ENCODE measurements around the gene DNAJC5. TPM values are rescaled to one million over a fixed set of nuclear protein-coding genes. Genes with fewer than 3 reads are reported as not detected.
A peak's percentile ranks its signal among the peaks of the same experiment; 100 is the strongest.
"Not testable (repeated sequence)": the region's sequence is repeated elsewhere in the genome, so short reads cannot be mapped to it uniquely, and the experiment has no call there.

The DNAJC5 gene
- polyA plus RNA-seq, 1 donor, result 32.6 TPM

DNA sequence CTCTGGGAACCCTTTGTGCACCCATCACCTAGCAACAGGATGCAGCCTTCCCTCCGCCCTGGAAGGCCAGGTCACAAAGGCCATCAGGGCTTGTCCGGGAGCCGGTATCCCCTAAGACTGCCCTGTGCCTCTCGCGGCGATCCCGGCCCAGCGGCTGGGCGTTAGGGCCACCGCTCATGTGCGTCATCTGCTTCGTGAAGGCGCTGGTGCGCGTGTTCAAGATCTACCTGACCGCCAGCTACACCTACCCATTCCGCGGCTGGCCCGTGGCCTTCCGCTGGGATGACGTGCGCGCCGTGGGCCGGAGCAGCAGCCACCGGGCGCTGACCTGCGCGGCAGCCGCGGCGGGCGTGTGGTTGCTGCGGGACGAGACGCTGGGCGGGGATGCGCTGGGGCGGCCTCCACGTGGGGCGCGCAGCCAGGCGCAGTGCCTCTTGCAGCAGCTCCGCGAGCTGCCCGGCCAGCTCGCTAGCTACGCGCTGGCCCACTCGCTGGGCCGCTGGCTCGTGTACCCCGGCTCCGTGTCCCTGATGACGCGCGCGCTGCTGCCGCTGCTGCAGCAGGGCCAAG is 33.5 kb upstream of the DNAJC5 start, which contains the start of gene ABHD16B:
TSS of gene ABHD16B (plus strand) at position 134 of the 570 bp plus-strand sequence. CDS start at position 177, 43 bp downstream.
- DNase-seq (ENCODE audit: low read depth), result no peak

DNA sequence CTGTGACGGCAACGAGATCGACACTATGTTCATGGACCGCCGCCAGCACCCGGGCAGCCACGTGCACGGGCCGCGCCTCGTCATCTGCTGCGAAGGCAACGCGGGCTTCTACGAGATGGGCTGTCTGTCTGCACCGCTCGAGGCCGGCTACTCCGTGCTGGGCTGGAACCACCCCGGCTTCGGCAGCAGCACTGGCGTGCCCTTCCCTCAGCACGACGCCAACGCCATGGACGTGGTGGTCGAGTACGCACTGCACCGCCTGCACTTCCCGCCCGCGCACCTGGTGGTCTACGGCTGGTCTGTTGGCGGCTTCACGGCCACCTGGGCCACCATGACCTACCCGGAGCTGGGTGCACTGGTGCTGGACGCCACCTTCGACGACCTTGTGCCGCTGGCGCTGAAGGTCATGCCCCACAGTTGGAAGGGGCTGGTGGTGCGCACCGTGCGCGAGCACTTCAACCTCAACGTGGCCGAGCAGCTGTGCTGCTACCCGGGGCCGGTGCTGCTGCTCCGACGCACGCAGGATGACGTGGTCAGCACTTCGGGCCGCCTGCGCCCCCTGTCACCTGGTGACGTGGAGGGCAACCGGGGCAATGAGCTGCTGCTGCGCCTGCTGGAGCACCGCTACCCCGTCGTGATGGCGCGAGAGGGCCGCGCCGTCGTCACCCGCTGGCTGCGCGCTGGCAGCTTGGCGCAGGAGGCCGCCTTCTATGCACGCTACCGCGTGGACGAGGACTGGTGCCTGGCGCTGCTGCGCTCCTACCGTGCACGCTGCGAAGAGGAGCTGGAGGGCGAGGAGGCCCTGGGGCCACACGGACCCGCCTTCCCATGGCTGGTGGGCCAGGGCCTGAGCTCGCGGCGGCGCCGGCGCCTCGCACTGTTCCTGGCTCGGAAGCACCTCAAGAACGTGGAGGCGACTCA is 32.7 kb upstream of the DNAJC5 start:
- DNase-seq (ENCODE audit: low read depth), result no peak

DNA sequence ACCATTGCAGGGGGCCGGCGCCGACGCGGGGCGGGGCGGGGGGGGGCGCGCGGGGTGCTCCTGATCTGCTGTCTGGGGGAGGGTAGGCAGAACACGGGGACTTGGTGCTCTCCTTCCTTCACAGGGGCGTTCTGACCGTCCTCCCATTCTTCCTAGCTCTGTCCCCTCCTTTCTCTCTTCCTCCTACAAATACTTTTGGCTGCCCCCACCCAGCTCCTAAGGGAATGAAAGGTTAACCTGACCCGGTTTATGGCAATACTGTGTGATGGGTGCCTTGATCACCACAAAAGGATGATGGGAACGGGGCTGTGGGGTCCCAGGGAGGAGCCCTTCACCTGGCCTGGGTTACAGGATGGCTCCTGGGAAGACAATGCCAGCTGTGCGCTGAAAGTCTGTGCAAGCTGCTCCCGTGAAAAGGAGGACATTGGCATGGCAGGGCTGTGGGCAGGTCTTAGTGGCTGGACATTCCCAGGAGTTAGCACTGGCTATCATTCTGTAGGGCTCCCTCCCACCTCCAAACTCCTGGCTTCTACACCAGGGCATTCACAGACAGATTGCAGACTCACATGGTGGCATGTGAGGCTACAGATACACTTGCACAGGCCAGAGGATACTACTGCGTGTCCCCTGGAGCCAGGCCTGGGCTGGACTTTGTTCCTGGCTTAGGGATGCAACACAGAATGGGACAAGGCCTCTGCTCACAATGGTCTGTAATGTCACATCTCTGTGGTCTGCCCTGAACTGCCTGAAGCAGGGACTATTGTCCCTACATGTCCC is 31.7 kb upstream of the DNAJC5 start:
- no peak for DNase-seq (ENCODE audit: low read depth)

DNA sequence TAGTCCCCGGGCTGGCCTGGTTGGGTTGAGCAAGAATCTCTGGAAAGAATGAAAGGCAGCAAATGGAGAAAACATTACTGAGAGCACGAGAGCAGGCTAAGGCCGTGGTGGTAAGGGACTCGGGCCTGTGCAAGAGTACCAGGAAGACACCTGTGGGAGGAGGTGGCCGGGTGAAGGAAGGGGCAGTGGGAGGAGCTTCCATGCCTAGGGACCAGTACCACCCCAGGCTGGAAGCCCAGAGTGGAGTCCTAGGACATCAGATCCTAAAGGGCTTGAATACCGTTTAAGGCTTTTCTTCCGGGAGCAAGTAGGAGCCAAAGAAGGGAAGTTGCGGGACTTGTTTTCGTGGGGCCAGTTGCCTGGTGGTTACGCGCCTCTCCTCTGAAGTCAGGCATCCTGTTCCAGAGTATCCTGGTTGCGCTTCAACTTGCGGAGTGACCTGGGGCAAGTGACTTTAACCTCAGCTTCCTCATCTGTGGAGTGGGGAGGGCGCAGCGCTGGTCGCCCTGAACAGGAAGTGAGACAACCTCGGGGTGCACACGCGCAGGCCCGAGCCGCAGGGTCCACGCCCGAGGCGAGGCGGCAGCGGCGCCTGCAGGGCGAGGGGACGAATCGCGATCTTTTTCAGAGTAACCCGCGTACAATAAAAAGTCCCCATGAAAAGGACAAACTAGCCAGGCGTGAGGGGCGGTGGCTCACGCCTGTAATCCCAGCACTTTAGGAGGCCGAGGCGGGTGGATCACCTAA is 31.0 kb upstream of the DNAJC5 start:
- DNase-seq (ENCODE audit: low read depth), result no peak

DNA sequence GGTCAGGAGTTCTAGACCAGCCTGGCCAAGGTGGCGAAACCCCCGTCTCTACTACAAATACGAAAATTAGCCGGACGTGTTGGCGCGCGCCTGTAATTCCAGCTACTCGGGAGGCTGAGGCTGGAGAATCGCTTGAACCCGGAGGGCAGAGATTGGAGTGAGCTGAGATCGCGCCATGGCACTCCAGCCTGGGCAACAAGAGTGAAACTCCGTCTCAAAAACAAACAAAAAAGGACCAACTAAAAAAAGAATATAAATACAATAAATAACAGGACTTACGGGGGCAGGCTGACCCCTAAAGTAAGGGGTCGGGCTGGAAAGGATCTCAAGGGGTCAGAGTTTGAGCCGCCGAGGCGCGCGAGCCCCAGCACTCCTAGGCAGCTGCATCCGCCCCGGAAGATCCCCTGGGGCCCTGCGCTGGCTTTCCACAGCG is 30.4 kb upstream of the DNAJC5 start:
- DNase-seq (ENCODE audit: low read depth), result no peak

DNA sequence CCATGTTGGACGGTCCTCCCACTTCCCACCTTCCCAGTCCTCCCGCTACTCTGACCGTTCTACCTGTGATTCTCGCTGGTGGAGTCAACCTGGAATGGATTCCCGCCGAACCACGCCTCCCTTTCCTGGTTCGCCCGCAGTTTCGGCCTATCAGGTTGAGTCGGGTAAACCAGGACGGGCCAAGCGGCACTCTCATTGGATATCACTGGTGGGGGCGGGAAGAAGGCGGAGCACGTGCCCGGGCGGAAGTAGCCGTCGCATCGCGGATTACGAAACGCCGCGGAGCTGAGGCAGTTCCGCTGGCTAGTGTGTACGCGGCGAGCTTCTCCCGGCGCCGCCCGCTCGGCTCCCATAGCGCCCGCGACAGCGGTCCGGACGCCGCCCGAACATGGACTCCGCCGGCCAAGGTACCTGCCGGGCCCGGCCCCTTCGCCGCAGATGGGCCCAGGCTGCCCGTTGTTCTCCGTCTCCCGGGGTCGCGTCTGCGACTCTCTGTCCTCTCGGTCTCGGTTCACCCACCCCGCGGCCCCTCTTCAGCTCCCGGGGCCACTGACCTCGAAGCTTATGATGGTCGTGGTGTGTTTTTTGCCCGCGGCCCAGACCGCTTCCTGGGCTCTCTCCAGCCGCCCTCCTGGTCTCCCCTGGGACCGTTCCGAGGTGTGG is 29.8 kb upstream of the DNAJC5 start, which contains the start of gene TPD52L2:
TSS of gene TPD52L2 (plus strand) at position 293 of the 663 bp plus-strand sequence. CDS start at position 389, 96 bp downstream.
- peak; percentile 94 for DNase-seq (ENCODE audit: low read depth)

DNA sequence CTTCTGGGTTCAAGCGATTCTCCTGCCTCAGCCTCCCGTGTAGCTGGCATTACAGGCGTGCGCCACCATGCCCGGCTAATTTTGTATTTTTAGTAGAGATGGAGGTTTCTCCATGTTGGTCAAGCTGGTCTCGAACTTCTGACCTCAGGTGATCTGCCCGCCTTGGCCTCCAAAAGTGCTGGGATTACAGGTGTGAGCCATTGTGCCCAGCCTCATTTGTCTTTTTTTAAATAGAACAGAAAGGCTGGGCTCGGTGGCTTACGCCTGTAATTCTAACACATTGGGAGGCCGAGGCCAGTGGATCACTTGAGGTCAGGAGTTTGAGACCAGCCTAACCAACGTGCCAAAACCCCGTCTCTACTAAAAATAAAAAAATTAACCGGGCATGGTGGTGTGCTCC is 27.9 kb upstream of the DNAJC5 start:
- not testable (repeated sequence) for DNase-seq (ENCODE audit: low read depth)

DNA sequence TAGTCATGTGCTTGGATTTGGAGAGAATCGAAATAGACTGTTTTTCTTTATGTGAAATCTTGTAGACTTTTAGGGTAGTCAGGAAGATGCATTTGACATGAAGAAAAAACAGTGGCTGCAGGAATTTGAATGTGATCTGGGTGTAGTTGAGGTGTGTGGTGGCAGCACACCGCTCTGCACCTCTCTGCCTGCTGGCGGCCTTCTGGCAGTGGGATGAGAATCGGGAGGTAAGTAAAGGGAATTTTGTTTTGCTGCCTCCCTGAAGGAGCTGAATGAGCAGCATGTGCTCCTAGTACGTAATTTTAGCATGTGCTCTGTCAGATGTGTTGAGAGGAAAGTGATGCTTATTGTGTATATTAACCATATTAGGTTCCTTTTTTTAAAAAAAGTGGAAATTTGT is 26.7 kb upstream of the DNAJC5 start:
- no peak for DNase-seq (ENCODE audit: low read depth)

DNA sequence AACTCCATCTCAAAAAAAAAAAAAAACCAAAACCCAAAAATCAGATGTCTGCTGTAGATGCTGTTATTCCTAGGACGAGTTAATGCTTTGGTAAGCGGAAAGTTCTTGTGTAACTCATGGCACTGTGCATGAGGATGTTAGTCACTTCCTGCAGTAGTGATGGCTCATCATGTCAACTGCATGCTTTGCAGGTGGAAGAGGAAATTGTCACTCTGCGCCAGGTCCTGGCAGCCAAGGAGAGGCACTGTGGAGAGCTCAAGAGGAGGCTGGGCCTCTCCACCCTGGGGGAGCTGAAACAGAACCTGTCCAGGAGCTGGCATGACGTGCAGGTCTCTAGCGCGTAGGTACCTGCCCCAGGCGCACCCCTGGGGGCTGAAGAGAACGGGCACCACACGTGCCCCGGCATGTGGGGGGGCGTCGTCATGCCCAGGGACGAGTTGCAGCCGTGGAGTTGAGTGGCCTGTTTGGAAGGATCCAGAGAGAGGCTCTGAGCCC is 21.4 kb upstream of the DNAJC5 start:
- DNase-seq (ENCODE audit: low read depth), result no peak

DNA sequence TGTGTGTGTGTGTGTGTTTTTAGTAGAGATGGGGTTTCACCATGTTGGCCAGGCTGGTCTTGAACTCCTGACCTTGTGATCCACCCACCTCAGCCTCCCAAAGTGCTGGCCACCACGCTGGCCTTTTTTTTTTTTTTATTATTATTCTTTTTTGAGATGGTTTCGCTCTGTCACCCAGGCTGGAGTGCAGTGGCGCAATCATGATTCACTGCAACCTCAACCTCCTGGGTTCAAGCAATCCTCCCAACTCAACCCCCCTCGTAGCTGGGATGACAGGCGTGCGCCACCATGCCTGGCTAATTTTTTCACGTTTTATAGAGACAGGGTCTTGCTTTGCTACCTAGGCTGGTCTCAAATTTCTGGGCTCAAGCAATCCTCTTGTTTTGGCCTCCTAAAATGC is 20.7 kb upstream of the DNAJC5 start:
- DNase-seq (ENCODE audit: low read depth), result not testable (repeated sequence)

DNA sequence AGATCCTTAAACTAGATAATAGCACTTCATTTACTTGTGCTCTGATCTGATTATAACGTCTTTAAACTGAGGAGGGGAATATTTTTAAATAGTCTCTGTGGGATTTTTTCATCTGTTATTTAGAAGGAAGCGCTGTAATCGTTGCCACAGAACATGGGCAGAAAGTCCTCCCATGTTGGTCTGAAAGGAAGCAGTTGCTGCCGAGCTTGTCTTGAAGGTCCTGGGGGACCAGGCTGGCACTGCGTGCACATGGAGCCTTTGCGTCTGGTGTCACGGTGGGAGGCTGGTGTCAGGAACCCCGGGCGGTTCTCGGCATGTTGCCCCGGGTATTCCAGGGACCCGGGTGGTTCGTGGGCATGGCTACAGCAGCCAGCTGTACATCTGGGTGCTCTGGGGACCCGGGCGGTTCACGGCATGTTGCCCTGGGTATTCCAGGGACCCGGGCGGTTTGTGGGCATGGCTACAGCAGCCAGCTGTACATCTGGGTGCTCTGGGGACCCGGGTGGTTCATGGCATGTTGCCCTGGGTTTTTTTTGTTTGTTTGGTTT is 18.4 kb upstream of the DNAJC5 start:
- DNase-seq (ENCODE audit: low read depth), result no peak

DNA sequence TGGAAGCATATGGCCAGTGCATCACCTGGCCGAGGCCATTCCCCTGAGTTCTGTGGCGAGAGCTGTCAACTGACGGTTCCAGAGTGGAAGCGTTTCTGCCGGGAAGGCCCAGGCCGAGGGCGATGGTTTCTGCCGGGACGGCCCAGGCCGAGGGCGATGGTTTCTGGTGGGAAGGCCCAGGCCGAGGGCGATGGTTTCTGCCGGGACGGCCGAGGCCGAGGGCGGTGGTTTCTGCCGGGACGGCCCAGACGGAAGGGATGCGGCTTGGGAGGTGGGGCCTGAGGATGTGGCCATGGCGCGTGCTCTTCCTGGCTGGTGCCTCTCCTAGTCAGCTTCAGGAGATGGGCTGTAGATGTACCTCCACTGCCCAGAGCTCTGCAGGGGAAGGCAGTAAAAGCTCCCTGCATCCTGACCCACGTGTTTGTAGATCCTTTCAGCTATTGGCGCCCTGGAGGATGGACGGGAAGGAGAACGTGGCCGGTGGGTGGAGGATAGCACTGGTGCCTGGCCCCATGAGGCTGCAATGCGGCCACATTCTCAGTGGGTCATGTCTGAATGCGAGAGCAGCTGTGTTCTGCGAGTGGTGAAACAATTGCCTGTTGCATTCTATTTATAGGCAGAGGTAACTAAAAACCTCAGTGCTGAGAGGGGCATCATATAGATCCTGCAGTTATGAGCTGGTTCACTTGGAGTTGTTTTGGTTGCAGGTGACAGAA is 17.0 kb upstream of the DNAJC5 start:
- DNase-seq (ENCODE audit: low read depth), result no peak

DNA sequence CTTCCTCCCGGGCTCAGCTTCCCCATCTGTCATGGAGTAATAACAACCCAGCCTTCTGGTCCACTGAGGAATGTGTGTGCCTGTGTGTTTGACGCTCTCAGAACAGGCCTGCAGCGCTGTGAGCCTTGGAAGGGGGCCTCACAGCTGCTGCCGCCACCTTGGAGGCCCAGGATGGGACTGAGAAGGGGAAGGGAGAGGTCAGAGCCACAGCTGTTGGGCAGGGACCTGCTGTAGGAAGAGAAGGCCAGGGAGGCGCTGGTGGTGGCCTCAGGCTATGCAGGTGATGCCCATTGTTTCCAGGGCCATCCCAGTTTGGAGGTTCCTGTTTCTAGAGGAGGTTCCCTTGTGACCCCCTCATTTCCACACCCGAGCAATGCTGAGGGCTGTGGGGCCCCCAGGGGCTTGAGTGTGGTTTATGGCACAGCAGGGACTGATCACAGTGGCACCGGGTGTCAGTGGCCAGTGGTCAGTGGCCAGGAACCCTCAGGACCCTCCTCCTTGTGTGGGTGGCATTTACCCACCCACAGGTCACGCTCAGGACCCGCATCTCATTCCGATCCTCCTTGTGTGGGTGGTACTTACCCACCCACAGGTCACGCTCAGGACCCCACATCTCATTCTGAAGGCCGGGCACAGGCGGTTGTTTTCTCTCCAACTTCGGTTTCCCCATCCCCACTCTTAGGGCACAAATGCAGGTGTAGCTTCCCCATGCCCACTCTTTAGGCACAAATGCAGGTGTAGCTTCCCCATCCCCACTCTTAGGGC is 15.8 kb upstream of the DNAJC5 start:
- no peak for DNase-seq (ENCODE audit: low read depth)

DNA sequence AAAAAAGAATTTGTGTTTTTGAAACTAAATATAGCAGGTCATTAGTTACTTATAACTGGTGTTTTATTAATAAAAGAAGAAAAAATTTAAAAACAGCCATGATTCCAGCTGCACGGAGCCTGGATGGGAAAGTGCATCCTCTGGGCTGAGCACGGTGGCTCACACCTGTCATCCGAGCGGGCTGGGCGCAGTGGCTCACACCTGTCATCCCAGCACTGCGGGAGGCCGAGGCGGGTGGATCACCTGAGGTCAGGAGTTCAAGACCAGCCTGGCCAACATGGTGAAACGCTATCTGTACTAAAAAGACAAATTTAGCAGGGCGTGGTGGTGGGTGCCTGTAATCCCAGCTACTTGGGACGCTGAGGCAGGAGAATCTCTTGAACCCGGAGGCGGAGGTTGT is 14.0 kb upstream of the DNAJC5 start:
- not testable (repeated sequence) for DNase-seq (ENCODE audit: low read depth)

DNA sequence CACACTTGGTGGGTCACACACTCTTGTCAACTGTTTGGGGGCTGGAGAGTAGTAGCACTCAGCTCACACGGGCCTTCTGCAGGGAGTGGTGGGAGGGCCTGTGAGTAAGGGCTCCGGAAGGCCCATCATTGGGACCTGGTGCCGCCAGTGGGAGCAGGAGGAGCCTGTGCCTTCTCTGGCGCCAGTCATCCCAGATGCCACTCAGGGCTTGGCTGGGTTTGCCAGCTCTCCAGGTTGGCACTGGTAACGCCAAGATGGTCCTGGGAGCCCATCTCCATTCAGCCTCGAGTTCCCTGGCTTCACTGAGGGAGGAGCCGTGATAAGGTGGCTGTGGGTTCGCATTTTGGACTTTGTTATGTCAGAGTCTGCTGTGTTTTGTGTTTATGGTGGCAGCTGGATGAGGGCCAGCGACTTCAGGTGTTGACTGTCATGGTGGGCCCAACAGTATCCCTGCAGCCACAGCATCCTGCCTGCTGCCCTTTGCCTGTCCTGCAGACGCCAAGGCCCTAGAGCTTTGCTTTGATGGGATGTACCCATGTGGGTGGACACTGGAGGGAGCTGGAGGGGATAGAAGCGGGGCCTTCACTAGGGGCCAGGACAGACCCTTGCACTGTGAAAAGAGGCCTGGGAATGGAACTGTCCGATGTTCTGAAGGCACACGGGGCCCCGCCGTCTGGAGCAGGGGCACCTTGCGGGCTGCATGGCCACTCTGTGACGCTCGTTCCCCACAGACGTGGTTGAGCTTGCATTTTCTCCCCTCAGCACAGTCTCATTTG is 13.3 kb upstream of the DNAJC5 start:
- DNase-seq (ENCODE audit: low read depth), result no peak

DNA sequence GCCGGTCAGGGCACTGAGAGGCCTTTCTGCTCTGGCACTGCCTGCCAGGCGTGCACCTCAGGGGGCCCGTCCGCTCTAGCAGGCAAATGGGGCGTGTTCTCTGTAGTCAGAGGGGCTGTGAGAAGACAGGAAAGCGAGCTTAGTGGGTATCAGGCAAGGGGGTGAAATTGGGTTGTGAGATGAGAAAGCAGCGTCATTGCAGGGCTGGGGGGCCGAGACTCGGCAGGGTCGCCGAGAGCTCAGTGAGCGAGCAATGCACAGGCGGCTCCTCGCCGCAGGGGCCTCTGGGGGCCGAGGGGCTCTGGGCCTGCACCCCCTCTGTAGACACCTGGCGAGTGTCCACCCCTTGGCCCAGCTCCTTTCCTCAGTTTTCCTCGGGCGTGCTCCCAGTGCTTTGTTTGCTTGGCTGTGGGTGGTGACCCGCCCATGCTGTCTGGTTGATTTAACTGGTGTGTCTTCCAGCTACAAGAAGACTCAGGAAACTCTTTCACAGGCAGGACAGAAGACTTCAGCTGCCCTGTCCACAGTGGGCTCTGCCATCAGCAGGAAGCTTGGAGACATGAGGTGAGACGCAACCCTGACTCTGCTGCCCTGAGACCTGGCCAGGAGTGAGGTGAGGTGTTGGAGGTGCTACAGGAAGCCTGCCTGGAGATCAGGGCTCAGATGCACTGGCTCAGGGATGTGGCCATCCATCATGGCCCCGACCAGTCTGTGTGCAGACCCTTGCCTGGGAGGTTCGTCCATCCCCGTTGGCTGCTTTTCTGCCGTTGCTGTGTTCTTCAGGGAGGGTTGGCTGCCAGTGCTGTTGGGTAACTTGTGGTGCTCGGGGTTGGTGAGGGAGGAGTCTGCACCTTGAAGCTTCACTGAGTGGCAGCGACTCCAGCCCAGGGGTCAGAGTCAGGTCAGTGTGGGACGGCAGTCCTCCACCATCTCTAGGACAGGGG is 12.4 kb upstream of the DNAJC5 start:
- no peak for DNase-seq (ENCODE audit: low read depth)

DNA sequence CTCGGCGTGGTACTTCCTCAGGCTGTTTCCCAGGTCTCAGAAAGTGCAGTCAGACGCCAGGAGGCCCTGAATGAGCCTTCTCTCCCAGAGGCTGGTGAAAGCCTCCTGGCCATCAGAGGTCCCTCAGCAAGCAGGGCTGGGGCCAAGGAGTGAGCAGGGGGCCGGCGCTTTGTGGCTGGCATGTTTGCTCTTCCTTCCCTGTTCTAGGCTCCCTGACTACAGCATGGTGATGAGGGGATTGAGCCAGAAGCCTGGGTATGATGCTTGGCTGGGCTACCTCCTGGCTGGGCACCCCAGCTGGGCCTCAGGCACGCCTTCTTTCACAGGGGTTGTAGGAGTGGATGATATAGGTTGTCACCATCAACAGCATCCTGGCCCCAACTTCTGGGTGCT is 11.7 kb upstream of the DNAJC5 start:
- no peak for DNase-seq (ENCODE audit: low read depth)

All from forelimb muscle (tissue), 1 donor.